ENCODE measurements around the gene BOK.
"Not testable (repeated sequence)": the region's sequence is repeated elsewhere in the genome, so short reads cannot be mapped to it uniquely, and the experiment has no call there.

BOK gene

DNA sequence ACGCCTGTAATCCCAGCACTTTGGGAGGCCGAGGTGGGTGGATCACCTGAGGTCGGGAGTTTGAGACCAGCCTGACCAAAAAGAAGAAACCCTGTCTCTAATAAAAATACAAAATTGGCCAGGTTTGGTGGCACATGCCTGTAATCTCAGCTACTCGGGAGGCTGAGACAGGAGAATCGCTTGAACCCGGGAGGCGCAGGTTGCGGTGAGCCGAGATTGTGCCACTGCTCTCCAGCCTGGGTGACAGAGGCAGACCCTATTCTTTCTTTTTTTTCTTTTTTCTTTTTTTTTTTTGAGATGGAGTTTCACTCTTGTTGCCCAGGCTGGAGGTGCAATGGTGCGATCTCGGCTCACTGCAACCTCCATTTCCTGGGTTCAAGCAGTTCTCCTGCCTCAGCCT lies 7.5 kb downstream of the BOK start:
- WGBS: 99% methylated on average over 10 of the region's 11 CpGs
- not testable (repeated sequence) for H3K9ac ChIP-seq (ENCODE audit: low read length)

DNA sequence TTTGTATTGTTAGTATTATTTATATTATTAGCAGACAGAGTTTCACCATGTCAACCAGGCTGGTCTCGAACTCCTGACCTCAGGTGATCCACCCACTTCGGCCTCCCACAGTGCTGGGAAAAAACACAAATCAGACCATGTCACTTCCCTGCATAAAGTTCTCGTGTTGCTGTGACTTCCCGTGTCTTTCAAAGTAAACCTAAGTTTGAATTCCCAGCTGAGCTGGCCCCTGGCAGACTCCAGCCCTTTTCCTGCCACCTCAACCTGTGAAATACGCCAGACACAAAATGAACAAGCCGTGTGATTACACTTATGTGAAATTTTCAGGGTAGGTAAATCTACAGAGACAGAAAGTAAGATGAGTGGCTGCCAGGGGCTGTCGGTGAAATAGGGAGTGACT lies 7.9 kb downstream of the BOK start:
- Histone ChIP-seq H2BK12ac (ENCODE audit: low read length in 2 of 2) (no peak overlapping the region), H4K8ac (ENCODE audit: low read length) (no peak overlapping the region)

More for the DNA sequence above, 7.5 kb downstream of the BOK start:
- H3K9me3 ChIP-seq (ENCODE audit: control insufficient read depth, low read length); H3K4me3 ChIP-seq (ENCODE audit: insufficient read depth in 1 of 2, low read depth in 1 of 2, low read length in 2 of 2); H3K27ac ChIP-seq (ENCODE audit: low read length, poor library complexity, severe bottlenecking); H3K4me2 ChIP-seq (ENCODE audit: low read length, poor library complexity, severe bottlenecking); DNase-seq; H2BK5ac ChIP-seq (ENCODE audit: low read depth, low read length, poor library complexity, severe bottlenecking); H4K91ac ChIP-seq (ENCODE audit: low read length); H3K14ac ChIP-seq (ENCODE audit: low read length in 2 of 2); H2BK12ac ChIP-seq (ENCODE audit: low read length in 2 of 2); H4K8ac ChIP-seq (ENCODE audit: low read length); H2BK15ac ChIP-seq (ENCODE audit: low read depth, poor library complexity, severe bottlenecking); H2AFZ ChIP-seq (ENCODE audit: low read depth, low read length); H3K27me3 ChIP-seq (ENCODE audit: control insufficient read depth in 1 of 2, insufficient read depth in 1 of 2, low read length in 2 of 2); H3K4ac ChIP-seq (ENCODE audit: low read depth in 1 of 2, low read length in 2 of 2); H2AK5ac ChIP-seq (ENCODE audit: low read length, severe bottlenecking); H3K23ac ChIP-seq (ENCODE audit: low read length in 2 of 2); H2BK120ac ChIP-seq (ENCODE audit: low read depth, low read length); H3K18ac ChIP-seq (ENCODE audit: low read depth in 1 of 2, low read length in 2 of 2): not testable (repeated sequence)
- peaks cover 0 to 52% of the 10 kb centered on the region in 2 experiments for H3K36me3 ChIP-seq (ENCODE audit: control insufficient read depth in 1 of 2, insufficient read depth in 2 of 2, low read depth in 1 of 2, low read length in 2 of 2)
- H3K4me1 ChIP-seq (ENCODE audit: control insufficient read depth, insufficient read depth, low read depth, low read length): peaks cover 36% of the 10 kb centered on the region
- peaks cover 32% of the 10 kb centered on the region for H3K79me1 ChIP-seq (replicated peaks; ENCODE audit: low read length, poor library complexity, severe bottlenecking)

DNA sequence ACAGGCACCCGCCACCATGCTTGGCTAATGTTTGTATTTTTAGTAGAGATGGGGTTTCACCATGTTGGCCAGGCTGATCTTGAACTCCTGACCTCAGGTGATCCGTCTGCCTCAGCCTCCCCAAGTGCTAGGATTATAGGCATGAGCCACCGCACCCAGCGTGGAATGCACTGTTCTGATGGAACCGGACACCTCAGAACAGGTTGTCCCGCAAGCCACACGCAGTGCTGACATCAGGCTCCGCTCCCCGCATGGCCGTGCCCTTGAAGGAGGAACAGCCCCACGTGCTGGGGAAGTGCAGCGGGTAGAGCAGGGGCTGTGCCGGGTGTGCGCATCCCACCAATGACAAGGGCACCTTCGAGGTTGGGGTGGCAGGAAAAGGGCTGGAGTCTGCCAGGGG lies 8.7 kb downstream of the BOK start:
- H3K9me3 ChIP-seq (ENCODE audit: control insufficient read depth, low read length); H2BK120ac ChIP-seq (ENCODE audit: low read depth, low read length); H3K14ac ChIP-seq (ENCODE audit: low read length in 2 of 2); H3K4ac ChIP-seq (ENCODE audit: low read depth in 1 of 2, low read length in 2 of 2); H3K4me2 ChIP-seq (ENCODE audit: low read length, poor library complexity, severe bottlenecking); H4K91ac ChIP-seq (ENCODE audit: low read length); H4K8ac ChIP-seq (ENCODE audit: low read length); H2BK12ac ChIP-seq (ENCODE audit: low read length in 2 of 2); H3K18ac ChIP-seq (ENCODE audit: low read depth in 1 of 2, low read length in 2 of 2); H2BK5ac ChIP-seq (ENCODE audit: low read depth, low read length, poor library complexity, severe bottlenecking); H3K27me3 ChIP-seq (ENCODE audit: control insufficient read depth in 1 of 2, insufficient read depth in 1 of 2, low read length in 2 of 2); H2AK5ac ChIP-seq (ENCODE audit: low read length, severe bottlenecking); H3K4me3 ChIP-seq (ENCODE audit: insufficient read depth in 1 of 2, low read depth in 1 of 2, low read length in 2 of 2); DNase-seq; H2BK15ac ChIP-seq (ENCODE audit: low read depth, poor library complexity, severe bottlenecking); H3K23ac ChIP-seq (ENCODE audit: low read length in 2 of 2); H3K9ac ChIP-seq (ENCODE audit: low read length); H2AFZ ChIP-seq (ENCODE audit: low read depth, low read length); H3K27ac ChIP-seq (ENCODE audit: low read length, poor library complexity, severe bottlenecking): not testable (repeated sequence)
- Histone ChIP-seq H3K36me3 (ENCODE audit: control insufficient read depth in 1 of 2, insufficient read depth in 2 of 2, low read depth in 1 of 2, low read length in 2 of 2) (peaks cover 2 to 62% of the 10 kb centered on the region in 2 experiments), H3K4me1 (ENCODE audit: control insufficient read depth, insufficient read depth, low read depth, low read length) (peaks cover 29% of the 10 kb centered on the region), H3K79me1 (replicated peaks; ENCODE audit: low read length, poor library complexity, severe bottlenecking) (peaks cover 33% of the 10 kb centered on the region)
- WGBS: 88% methylated on average over 14 of the region's 15 CpGs

More for the DNA sequence above, 7.9 kb downstream of the BOK start:
- Histone ChIP-seq H3K4me2 (ENCODE audit: low read length, poor library complexity, severe bottlenecking) (no peak overlapping the region), H2AFZ (ENCODE audit: low read depth, low read length) (no peak overlapping the region), H3K14ac (ENCODE audit: low read length in 2 of 2) (no peak overlapping the region), H2AK5ac (ENCODE audit: low read length, severe bottlenecking) (no peak overlapping the region), H3K79me1 (replicated peaks; ENCODE audit: low read length, poor library complexity, severe bottlenecking) (peaks cover 35% of the 10 kb centered on the region), H3K27ac (ENCODE audit: low read length, poor library complexity, severe bottlenecking) (no peak overlapping the region), H3K4ac (ENCODE audit: low read depth in 1 of 2, low read length in 2 of 2) (no peak overlapping the region), H3K9me3 (ENCODE audit: control insufficient read depth, low read length) (no peaks in the 10 kb centered on the region), H3K9ac (ENCODE audit: low read length) (no peak overlapping the region), H3K27me3 (ENCODE audit: control insufficient read depth in 1 of 2, insufficient read depth in 1 of 2, low read length in 2 of 2) (no peaks in the 10 kb centered on the region), H4K91ac (ENCODE audit: low read length) (no peak overlapping the region), H3K4me3 (ENCODE audit: insufficient read depth in 1 of 2, low read depth in 1 of 2, low read length in 2 of 2) (no peak overlapping the region), H3K23ac (ENCODE audit: low read length in 2 of 2) (no peak overlapping the region), H2BK120ac (ENCODE audit: low read depth, low read length) (no peak overlapping the region), H3K4me1 (ENCODE audit: control insufficient read depth, insufficient read depth, low read depth, low read length) (peaks cover 37% of the 10 kb centered on the region), H3K36me3 (ENCODE audit: control insufficient read depth in 1 of 2, insufficient read depth in 2 of 2, low read depth in 1 of 2, low read length in 2 of 2) (peaks cover 0 to 56% of the 10 kb centered on the region in 2 experiments), H2BK15ac (ENCODE audit: low read depth, poor library complexity, severe bottlenecking) (no peak overlapping the region), H2BK5ac (ENCODE audit: low read depth, low read length, poor library complexity, severe bottlenecking) (no peak overlapping the region), H3K18ac (ENCODE audit: low read depth in 1 of 2, low read length in 2 of 2) (no peak overlapping the region)
- DNase-seq: no peak
- WGBS: 88% methylated on average over 7 of the region's 7 CpGs

DNA sequence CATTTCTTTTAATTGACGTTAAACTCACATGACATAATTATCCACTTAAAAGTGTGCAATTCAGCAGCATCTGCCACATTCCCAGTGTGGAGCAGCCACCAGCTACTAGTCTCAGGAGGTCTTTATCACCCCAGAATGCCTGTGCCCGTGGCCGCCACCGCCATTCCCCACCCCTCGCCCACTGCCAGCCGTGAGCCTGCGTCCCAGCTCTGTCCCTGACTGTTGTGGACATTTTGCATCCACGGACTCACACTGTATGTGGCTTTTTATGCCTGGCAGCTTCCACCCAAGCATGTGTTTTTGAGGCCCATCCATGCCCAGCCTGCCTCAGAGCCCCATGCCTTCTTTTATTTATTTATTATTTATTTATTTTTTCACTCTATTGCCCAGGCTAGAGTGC lies 9.2 kb downstream of the BOK start:
- Histone ChIP-seq H3K27ac (ENCODE audit: low read length, poor library complexity, severe bottlenecking) (no peak overlapping the region), H2BK120ac (ENCODE audit: low read depth, low read length) (no peak overlapping the region), H2BK12ac (ENCODE audit: low read length in 2 of 2) (no peak overlapping the region), H3K4ac (ENCODE audit: low read depth in 1 of 2, low read length in 2 of 2) (no peak overlapping the region), H3K23ac (ENCODE audit: low read length in 2 of 2) (no peak overlapping the region), H3K4me2 (ENCODE audit: low read length, poor library complexity, severe bottlenecking) (no peak overlapping the region), H2AFZ (ENCODE audit: low read depth, low read length) (no peak overlapping the region), H3K9me3 (ENCODE audit: control insufficient read depth, low read length) (no peaks in the 10 kb centered on the region), H4K8ac (ENCODE audit: low read length) (no peak overlapping the region), H3K4me1 (ENCODE audit: control insufficient read depth, insufficient read depth, low read depth, low read length) (peaks cover 27% of the 10 kb centered on the region), H3K27me3 (ENCODE audit: control insufficient read depth in 1 of 2, insufficient read depth in 1 of 2, low read length in 2 of 2) (no peaks in the 10 kb centered on the region), H3K18ac (ENCODE audit: low read depth in 1 of 2, low read length in 2 of 2) (no peak overlapping the region), H2AK5ac (ENCODE audit: low read length, severe bottlenecking) (no peak overlapping the region), H2BK5ac (ENCODE audit: low read depth, low read length, poor library complexity, severe bottlenecking) (no peak overlapping the region), H4K91ac (ENCODE audit: low read length) (peak overlapping the region; percentile 40), H3K36me3 (ENCODE audit: control insufficient read depth in 1 of 2, insufficient read depth in 2 of 2, low read depth in 1 of 2, low read length in 2 of 2) (peaks cover 5 to 61% of the 10 kb centered on the region in 2 experiments), H3K4me3 (ENCODE audit: insufficient read depth in 1 of 2, low read depth in 1 of 2, low read length in 2 of 2) (no peak overlapping the region), H3K14ac (ENCODE audit: low read length in 2 of 2) (no peak overlapping the region), H2BK15ac (ENCODE audit: low read depth, poor library complexity, severe bottlenecking) (no peak overlapping the region), H3K9ac (ENCODE audit: low read length) (no peak overlapping the region), H3K79me1 (replicated peaks; ENCODE audit: low read length, poor library complexity, severe bottlenecking) (peaks cover 32% of the 10 kb centered on the region)
- 98% methylated on average over 8 of the region's 8 CpGs for WGBS
- no peak for DNase-seq

All from mesenchymal stem cell (in vitro differentiated cells and primary cell).